GM12892 (cell line): Measurements from ENCODE around the gene XPR1.

Source experiments
- DNase-seq: peaks from one replicate; pipeline ENCODE4 v3.0.0; 2011; ENCODE audit not compliant: insufficient read length
- FAIRE-seq: peaks from 2 replicates; lab custom pipeline; 2011; peaks lifted over from hg19 to GRCh38; lab: Jason Lieb, UNC
- POLR2A ChIP-seq: IDR thresholded peaks from 2 replicates; pipeline ENCODE4 v1.6.1; 2011; ENCODE audit warnings: low read depth, low read length, control low read depth
- POLR2AphosphoS5 ChIP-seq: IDR thresholded peaks from 2 replicates; pipeline ENCODE4 v1.6.1; 2011; ENCODE audit warnings: low read depth, low read length, control low read depth
- TAF1 ChIP-seq: IDR thresholded peaks from 2 replicates; pipeline ENCODE4 v1.6.1; 2011; ENCODE audit warnings: low read depth, mild to moderate bottlenecking, control low read depth, low read length, borderline replicate concordance

XPR1 gene

GRCh38 chr1:180939073-180939710 is 307.4 kb downstream of the XPR1 start:
- FAIRE-seq (no peak), DNase-seq (no peak)
- TF ChIP-seq POLR2AphosphoS5 (no peak), POLR2A (no peak), TAF1 (no peak)

GRCh38 chr1:180939711-180940103 is 307.9 kb downstream of the XPR1 start:
- DNase-seq (no peak), FAIRE-seq (no peak)
- TF ChIP-seq POLR2A (no peak), TAF1 (no peak), POLR2AphosphoS5 (no peak)
